Spleen (tissue), 11 donors: ENCODE results near the gene MC1R. TPM values are rescaled to one million over a fixed set of nuclear protein-coding genes. Genes with fewer than 3 reads are reported as not detected.
A peak's percentile ranks its signal among the peaks of the same experiment; 100 is the strongest.

Experiments used
- DNase-seq: peaks from one replicate; pipeline ENCODE4 v3.0.0-alpha.2; 2020
- H3K27ac ChIP-seq, 8 donors: fragments of 200-600 bp; sonication (generic) in 7 of 8; 1 replicate in 4 of 8; 2 replicates in 4 of 8; pipeline versions ENCODE4 v1.5.0 to v1.8.0; 2016 to 2021; ENCODE audit warnings: inconsistent platforms in 4 of 8, mild to moderate bottlenecking in 4 of 8, moderate library complexity in 1 of 8
- H3K27me3 ChIP-seq, 7 donors: fragments of 200-600 bp; sonication (generic) in 6 of 7; replicated peaks in 1 of 7; 1 replicate in 4 of 7; 2 replicates in 3 of 7; pipeline versions ENCODE4 v1.5.0 to v1.8.0; 2016 to 2021; ENCODE audit warnings: inconsistent platforms in 3 of 7, mild to moderate bottlenecking in 1 of 7
- H3K36me3 ChIP-seq, 6 donors: fragments of 200-600 bp; sonication (generic) in 5 of 6; 1 replicate in 4 of 6; 2 replicates in 2 of 6; pipeline versions ENCODE4 v1.5.0 to v1.8.0; 2016 to 2021; ENCODE audit warnings: inconsistent platforms in 2 of 6
- H3K4me1 ChIP-seq, 6 donors: fragments of 200-600 bp; sonication (generic) in 5 of 6; 1 replicate in 3 of 6; 2 replicates in 3 of 6; pipeline versions ENCODE4 v1.5.0 to v1.8.0; 2016 to 2021; ENCODE audit warnings: inconsistent platforms in 3 of 6
- H3K4me3 ChIP-seq, 8 donors: fragments of 200-600 bp; sonication (generic) in 7 of 8; 1 replicate in 4 of 8; 2 replicates in 4 of 8; pipeline versions ENCODE4 v1.5.0 to v1.8.0; 2016 to 2021; ENCODE audit warnings: inconsistent platforms in 4 of 8, mild to moderate bottlenecking in 4 of 8, moderate library complexity in 2 of 8
- H3K9me3 ChIP-seq, 8 donors: fragments of 200-600 bp; sonication (generic) in 7 of 8; 1 replicate in 4 of 8; 2 replicates in 4 of 8; pipeline versions ENCODE4 v1.5.0 to v1.8.0; 2016 to 2021; ENCODE audit warnings: inconsistent platforms in 4 of 8
- POLR2A ChIP-seq, 3 donors: fragments of 450-650 bp; IDR thresholded peaks; one replicate each; pipeline ENCODE4 v1.5.1; 2017; ENCODE audit warnings: antibody characterized with exemption in 3 of 3, mild to moderate bottlenecking in 1 of 3
- POLR2AphosphoS5 ChIP-seq, 3 donors: sonication (generic); formaldehyde crosslinking; IDR thresholded peaks; one replicate each; pipeline ENCODE4 v1.5.1; 2017; ENCODE audit warnings: antibody characterized with exemption in 3 of 3
- WGBS, 5 donors: extraction: QIAGEN DNeasy Blood & Tissue Kit in 3 of 5; methylation state at CpG; one replicate each; pipeline versions ENCODE4 v1.1.5 to v1.1.7; 2013 to 2018; 5-methylcytosine and 5-hydroxymethylcytosine counted together
- intact Hi-C: fragments of 100-400 bp; cut with DNase I; formaldehyde crosslinking; loops from one replicate; pipeline ENCODE4 v1.15.0; 2023; ENCODE audit warnings: low total_unique reads
- polyA plus RNA-seq, 3 donors: library from polyadenylated mRNA; stranded (reverse); fragments of 200-250 nt; gene quantifications; one replicate each; pipeline ENCODE4 v1.2.1, GENCODE V29; 2013
- total RNA-seq, 7 donors: library from RNA; depleted of rRNA in 3 of 7; stranded (reverse); fragments of >200 nt in 3 of 7; fragmentation: NEBNext Ultra II Directional in 4 of 7; extraction: Animal tissue kit (Norgen Biotek cat#: 25700) in 4 of 7; gene quantifications; one replicate each; pipeline versions ENCODE4 v1.1.0 to v1.2.1, GENCODE V29; 2016 to 2021
- TF ChIP-seq, protein P1 (sequence below), 11 experiments: fragments of 200-600 bp in 7 of 11; fragments of 450-650 bp in 4 of 11; sonication (generic) in 4 of 11; IDR thresholded peaks in 8 of 11; conservative IDR thresholded peaks in 3 of 11; 1 replicate in 7 of 11; 2 replicates in 4 of 11; pipeline versions ENCODE4 v1.4.0 to v1.8.0; 2016 to 2021; ENCODE audit warnings: antibody characterized with exemption in 11 of 11, inconsistent platforms in 4 of 11, mild to moderate bottlenecking in 1 of 11
- donor health status: healthy with polysubstance abuse.
- donor health status: DM: no; HTN: no; CAD: no; lungs with moderate emphysema.
- donor health status: DM: no; HTN: no; CAD: no.
- donor health status: Bipolar disorder and iron deficiency.
- donor health status: healthy.
- donor health status: DM: no; HTN: no; CAD: no.
- donor health status: DM: yes; HTN: yes; CAD: no.

The MC1R gene
- total and polyA plus RNA-seq, 10 donors, result 2.4 to 12.5 (median 4.5) TPM

DNA sequence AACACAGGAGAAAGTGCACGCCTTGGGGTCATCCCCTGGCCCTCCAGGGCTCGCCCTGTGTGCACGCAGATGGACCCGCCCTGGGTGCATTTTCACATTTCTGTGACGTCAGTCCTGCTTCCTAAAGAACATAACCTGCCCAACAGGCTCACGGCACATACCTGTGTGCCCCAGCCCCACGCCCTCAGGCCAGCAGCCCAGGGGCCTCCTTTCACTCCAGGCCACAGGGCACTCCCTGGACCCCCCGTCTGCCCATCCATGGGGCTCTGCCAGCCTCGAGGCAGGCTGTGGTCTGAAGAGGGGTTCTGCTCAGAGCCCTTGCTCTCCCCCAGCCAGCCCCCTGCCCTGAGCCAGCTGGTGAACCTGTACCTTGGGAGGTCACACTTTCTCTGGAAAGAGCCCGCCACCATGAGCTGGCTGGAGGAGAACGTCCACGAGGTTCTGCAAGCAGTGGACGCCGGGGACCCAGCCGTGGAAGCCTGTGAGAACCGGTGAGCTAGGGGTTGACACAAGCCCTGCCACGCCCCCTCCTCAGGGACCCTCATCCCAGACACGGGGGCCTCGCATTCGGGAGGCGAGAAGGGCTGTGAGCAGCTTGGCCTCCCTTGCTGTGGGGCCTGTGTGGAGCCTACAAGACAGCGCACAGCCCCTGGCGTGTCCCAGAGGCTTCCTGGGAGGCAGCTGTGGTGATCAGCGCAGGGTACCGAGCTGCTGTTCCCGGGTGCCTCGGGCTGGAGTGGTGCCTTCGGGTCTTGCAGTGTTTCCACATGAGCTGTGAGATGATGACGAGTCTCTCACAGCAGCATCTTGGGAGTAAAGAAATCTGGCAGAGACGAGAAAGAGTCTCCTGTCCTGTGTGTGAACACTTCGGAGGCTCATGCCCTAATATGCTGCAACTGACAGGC lies 13.8 kb upstream of the MC1R start:
- TF ChIP-seq POLR2A (IDR thresholded peaks at IDR 0.05), result no peak
- TF ChIP-seq, protein P1, sequence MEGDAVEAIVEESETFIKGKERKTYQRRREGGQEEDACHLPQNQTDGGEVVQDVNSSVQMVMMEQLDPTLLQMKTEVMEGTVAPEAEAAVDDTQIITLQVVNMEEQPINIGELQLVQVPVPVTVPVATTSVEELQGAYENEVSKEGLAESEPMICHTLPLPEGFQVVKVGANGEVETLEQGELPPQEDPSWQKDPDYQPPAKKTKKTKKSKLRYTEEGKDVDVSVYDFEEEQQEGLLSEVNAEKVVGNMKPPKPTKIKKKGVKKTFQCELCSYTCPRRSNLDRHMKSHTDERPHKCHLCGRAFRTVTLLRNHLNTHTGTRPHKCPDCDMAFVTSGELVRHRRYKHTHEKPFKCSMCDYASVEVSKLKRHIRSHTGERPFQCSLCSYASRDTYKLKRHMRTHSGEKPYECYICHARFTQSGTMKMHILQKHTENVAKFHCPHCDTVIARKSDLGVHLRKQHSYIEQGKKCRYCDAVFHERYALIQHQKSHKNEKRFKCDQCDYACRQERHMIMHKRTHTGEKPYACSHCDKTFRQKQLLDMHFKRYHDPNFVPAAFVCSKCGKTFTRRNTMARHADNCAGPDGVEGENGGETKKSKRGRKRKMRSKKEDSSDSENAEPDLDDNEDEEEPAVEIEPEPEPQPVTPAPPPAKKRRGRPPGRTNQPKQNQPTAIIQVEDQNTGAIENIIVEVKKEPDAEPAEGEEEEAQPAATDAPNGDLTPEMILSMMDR (IDR thresholded peaks at IDR 0.05 in 8 of 11, conservative IDR thresholded peaks at IDR 0.05 in 3 of 11), result no peak
- TF ChIP-seq POLR2AphosphoS5 (IDR thresholded peaks at IDR 0.05), result peak in 1 of 3 donors; percentile 60
- WGBS, 5 donors, result 91 to 96% (median 92%) methylated on average over 21 to 31 of the region's 31 CpGs
- peaks cover 5 to 89% (median 69%) of the 10 kb centered on the region in 6 donors for H3K36me3 ChIP-seq

DNA sequence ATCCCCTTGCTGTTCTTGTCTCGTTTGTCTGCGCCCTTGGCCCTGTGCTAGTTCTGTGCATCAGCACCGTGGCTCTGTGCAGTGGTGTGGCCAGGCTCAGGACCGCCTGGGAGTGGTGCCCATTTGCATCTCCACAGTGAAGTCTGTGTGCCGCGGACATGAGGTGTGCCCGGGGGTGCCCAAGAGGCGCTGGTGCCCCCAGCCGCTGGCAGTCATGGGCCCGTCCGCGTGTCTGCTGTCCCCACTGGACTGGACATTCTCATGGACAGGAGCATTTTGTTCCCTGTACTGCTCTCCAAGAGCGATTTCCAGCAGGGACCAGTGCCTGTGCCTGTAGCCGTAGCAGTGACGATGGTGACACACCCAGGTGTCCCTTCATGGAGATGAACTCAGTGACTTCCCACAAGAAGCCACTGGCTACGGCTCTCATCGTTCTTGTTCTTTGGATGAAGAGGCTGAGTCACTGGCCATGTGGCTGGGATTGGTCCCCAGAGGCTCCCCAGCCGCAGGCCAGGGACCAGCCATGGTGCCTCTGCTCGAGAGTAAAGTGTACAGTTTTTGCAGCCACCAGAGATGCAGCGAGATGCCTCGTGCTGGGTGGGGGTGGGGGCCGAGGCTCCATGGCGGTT lies 13.0 kb upstream of the MC1R start:
- Histone ChIP-seq H3K4me3 (no peak overlapping the region), H3K9me3 (no peaks in the 10 kb centered on the region), H3K27me3 (no peaks in the 10 kb centered on the region), H3K36me3 (peaks cover 4 to 89% (median 67%) of the 10 kb centered on the region in 6 donors), H3K4me1 (peaks cover 0 to 11% (median 9%) of the 10 kb centered on the region in 6 donors), H3K27ac (no peak overlapping the region)
- 86 to 95% (median 93%) methylated on average over 9 to 23 of the region's 23 CpGs for WGBS, 5 donors
- no peak for DNase-seq
- intact Hi-C loops, result no loop called here
- TF ChIP-seq POLR2A (IDR thresholded peaks at IDR 0.05) (no peak), POLR2AphosphoS5 (IDR thresholded peaks at IDR 0.05) (peak in 1 of 3 donors; percentile 48)

More for the DNA sequence above, 13.8 kb upstream of the MC1R start:
- Histone ChIP-seq H3K4me1 (peaks cover 0 to 3% (median 2%) of the 10 kb centered on the region in 6 donors), H3K9me3 (no peaks in the 10 kb centered on the region), H3K4me3 (no peak overlapping the region), H3K27ac (no peak overlapping the region), H3K27me3 (no peaks in the 10 kb centered on the region)
- no peak for DNase-seq
- intact Hi-C loops, result no loop called here

DNA sequence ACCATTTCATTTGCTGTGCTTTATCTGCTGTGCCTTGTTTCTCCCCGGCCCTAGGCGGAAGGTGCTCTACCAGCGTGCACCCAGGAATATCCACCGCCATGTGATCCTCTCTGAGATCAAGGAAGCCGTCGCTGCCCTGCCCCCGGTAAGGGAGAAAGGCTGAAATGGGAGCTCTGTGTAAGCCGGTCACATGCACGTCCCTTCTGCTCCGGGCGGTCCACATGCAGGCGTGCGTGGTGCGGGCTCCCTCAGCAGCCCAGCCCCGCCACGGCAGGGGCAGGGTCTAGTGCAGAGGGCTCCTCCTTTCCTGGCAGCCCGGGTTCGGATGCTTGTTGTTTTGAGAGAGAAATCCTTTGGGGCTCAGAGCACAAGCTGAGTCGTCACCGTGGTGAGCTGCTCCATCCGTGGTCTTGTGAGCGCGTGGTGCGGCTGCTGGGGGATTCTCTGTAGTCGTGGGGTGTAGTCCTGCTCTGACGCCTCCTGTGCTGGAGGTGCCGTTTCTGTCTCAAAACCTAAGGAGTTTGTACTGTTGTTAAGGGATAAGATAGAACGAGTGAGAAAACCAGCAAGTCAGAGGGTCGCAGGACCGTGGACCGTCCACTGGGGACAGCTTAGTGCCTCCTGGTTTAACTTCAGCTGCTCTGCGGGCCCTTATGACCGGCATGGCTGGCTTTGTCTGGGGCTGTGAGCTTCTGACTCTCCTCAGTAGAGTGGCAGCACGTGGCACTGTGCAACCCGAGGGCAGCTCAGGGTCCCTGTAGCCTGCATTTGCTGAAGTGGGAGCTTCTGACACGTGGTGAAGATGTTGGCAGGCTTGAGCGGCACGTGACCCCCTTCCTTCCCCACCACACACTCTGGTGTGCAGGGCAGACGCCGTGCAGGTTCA lies 12.3 kb upstream of the MC1R start:
- TF ChIP-seq, protein P1 (IDR thresholded peaks at IDR 0.05 in 8 of 11, conservative IDR thresholded peaks at IDR 0.05 in 3 of 11), result no peak
- no peak for TF ChIP-seq POLR2A (IDR thresholded peaks at IDR 0.05)
- peak in 2 of 3 donors; percentile 40 to 55 for TF ChIP-seq POLR2AphosphoS5 (IDR thresholded peaks at IDR 0.05)
- Histone ChIP-seq H3K27ac (no peak overlapping the region), H3K4me1 (peaks cover 0 to 11% (median 9%) of the 10 kb centered on the region in 6 donors), H3K4me3 (no peak overlapping the region), H3K9me3 (no peaks in the 10 kb centered on the region), H3K36me3 (peaks cover 0 to 89% (median 68%) of the 10 kb centered on the region in 6 donors), H3K27me3 (no peaks in the 10 kb centered on the region)
- intact Hi-C loops, result no loop called here
- 93 to 98% (median 96%) methylated on average over 35 to 40 of the region's 40 CpGs for WGBS, 5 donors
- no peak for DNase-seq
